GM12874 (cell line): ENCODE results near the gene PPIE.

Source experiments
- TF ChIP-seq, protein P1 (sequence below): IDR thresholded peaks from 2 replicates; pipeline ENCODE4 v1.5.1; 2011; ENCODE audit warnings: low read depth, mild to moderate bottlenecking, control low read depth, low read length, moderate library complexity; ENCODE audit not compliant: insufficient read depth

Gene PPIE

DNA sequence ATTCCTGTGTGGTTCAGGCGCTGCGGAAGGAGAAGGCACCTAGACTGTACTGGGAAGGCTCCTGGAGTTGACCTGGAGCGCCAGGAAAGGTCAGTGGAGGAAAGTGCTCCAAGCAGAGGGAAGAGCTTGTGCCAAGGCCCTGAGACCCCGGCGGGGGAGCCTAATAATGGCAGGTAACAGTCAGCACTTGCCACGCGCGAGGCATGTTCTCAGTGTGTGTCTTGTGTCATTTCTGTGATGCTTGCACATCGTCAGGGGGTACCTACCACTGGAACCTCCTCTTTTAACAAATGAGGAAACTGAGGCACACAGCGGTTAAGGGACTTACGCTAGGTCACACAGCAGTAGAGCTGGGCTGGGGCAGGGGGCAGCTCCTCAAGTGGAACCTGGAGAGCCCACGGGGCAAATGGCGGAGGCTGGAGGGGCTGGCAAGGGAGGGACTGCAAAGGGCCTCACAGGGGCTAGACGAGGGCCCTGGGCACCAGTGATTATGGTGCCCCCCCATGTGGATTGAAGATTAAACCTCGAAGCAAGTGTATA, 51.0 kb downstream of the PPIE start:
- TF ChIP-seq, protein P1, sequence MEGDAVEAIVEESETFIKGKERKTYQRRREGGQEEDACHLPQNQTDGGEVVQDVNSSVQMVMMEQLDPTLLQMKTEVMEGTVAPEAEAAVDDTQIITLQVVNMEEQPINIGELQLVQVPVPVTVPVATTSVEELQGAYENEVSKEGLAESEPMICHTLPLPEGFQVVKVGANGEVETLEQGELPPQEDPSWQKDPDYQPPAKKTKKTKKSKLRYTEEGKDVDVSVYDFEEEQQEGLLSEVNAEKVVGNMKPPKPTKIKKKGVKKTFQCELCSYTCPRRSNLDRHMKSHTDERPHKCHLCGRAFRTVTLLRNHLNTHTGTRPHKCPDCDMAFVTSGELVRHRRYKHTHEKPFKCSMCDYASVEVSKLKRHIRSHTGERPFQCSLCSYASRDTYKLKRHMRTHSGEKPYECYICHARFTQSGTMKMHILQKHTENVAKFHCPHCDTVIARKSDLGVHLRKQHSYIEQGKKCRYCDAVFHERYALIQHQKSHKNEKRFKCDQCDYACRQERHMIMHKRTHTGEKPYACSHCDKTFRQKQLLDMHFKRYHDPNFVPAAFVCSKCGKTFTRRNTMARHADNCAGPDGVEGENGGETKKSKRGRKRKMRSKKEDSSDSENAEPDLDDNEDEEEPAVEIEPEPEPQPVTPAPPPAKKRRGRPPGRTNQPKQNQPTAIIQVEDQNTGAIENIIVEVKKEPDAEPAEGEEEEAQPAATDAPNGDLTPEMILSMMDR, result no peak

DNA sequence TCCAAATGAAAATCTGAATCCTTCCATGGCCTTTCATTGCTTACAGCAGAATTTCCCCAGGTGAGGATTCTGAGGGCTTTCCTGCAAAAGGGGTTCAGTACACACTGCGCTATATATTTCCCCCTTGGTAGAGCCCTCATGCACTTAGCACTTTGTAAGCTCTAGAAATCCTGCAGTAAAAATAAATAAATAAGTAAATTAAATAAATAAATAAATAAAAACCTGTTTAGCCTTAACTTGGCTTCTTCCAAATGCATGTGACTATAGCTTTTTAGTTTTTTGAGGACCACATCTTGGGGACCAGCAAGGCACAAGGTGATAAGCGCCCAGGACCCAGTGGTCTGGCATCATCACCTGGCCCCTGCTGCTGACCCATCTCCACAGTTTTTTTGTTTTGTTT, 53.2 kb downstream of the PPIE start:
- TF ChIP-seq, protein P1, result no peak

DNA sequence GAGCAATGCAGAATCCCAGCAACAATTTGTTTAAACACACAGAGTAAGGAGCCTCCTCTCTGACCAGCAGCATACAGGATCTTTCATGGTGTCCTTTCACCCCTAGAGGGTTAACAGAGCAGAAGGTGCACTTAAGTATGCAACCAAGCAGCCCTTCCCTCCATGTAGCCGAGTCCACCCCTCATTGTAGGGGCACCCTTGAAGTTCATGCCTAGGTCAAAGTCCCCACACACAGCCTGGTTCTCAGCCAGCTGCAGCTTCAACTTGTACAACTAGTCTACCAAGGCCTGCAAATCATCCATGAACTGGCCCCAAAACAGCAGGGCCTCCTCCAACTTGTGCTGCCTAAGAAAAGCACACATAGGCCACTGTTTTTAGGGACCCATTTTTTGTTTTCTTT, 57.0 kb downstream of the PPIE start:
- TF ChIP-seq, protein P1, result no peak

DNA sequence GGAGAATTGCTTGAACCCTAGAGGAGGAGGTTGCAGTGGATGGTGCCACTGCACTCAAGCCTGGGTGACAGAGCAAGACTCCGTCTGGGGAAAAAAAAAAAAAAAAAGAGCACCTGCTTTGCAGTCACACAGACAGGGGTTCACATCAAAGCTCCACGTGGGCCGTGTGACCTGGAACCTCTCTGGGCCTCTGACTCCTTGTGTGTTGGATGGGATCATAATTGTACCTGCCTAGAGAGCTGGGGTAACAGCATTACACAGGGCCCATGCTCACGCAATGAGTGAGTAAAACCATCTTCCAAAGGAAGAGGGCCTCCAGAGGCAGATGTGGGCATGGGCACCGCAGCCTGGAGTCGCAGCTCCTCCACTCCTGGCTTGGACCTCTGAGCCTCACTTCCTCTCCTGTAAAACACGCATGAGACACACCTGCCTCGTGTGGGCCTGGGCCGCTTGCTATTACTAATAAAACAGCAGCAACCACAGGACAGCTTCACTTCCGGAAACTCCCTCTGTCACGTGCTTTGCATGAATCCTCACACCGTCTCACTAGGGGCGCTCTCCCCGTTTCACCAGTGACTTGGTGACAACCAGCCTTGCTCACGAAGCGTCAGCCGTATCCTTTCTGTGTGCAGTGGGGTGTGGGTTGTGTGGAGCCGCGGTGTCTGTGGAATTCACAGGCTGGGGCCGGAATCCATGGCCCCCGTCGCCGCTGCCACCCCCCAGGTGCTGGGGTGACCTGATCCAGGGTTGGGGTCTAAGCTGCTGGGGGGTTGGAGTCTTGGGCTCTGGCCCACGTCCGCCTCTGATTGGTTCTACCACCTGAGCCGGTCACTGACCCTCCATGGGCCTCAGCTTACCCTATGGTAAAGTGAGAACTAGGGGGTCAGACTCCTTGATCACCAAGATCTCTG, 60.4 kb downstream of the PPIE start:
- TF ChIP-seq, protein P1, result peak; percentile 63

DNA sequence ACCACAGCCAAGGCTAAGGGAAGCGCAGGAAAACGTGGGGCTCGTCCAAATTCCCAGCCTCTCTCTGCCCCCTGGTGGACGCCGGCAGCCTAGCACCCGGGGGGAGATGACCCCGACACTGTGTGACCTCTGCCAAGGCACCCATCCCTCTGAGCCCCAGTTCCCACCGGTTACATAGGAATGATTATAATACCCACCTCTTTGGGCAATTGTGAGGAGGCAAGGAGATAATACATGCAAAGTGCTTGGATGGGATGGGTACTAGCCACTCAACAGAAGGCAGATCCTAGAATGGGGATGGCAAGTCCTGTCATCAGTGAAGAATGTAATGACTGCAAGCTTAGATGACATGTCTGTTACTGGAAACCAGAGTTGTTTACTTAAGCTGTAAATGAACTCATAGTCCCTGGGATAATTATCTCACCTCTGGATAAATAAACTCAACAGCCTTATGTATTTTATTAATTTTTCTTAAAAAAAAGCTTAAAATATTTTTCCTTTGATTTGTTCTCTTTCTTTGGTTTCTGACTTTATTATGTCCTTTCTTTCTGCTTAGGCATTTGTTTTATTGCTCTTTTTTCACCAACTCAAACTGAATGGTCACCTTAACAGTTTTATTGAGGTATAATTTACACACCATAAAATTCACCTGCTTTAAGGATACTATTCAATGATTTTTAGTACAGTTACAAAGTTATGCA, 61.2 kb downstream of the PPIE start:
- TF ChIP-seq, protein P1, result peak; percentile 92

DNA sequence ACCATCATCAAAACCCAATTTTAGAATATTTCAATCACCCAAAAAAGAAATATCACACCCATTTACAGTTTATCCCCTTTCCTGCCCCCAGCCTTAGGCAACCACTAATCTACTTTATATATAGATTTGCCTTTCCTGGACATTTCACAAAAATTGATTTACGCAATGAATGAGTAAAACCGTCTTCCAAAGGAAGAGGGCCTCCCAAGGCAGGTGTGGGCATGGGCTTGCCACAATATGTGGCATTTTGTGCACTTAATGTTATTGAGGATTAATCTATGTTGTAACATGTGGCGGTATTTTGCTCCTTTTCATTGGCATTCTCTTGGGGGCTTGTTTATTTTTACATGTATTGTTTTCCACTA, 61.8 kb downstream of the PPIE start:
- TF ChIP-seq, protein P1, result no peak

DNA sequence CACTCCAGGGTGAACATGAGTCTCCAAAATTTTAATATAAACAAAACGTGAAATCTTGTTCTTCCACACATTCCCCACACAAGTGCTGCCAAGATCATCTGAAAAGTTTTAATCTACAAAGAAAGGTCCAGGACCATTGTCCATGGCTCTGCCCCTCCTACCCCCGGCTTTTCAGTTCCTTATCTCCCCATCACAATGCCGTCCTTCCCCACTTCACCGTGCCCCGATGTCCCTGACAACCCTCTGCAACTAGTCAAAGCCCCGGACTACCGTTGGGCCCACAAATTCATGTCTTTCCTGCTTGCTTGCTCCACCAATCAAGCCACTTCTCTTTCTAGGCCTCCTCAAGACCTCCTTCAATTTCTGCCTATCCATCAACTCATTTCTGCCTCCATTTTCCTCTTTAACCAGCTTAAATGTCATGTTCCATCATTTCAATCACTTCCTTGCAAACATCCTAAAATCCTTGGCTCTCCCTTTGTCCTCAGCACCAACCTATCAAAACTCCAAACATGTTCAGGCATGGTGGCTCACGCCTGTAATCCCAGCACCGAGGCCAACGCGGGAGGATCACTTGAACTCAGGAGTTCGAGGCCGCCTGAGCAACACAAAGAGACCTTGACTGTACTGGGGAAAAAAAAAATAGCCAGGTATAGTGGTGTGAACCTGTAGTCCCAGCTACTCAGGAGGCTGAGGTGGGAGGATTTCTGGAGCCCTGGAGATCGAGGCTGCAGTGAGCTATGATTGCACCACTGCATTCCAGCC, 64.0 kb downstream of the PPIE start:
- TF ChIP-seq, protein P1, result no peak
